Liver (tissue), 3 donors: ENCODE data around the gene BRAF.

Experiments
- EGR1 ChIP-seq, 2 donors: IDR thresholded peaks; 2 replicates each; pipeline ENCODE4 v1.6.1; 2016 to 2018; ENCODE audit warnings: antibody characterized with exemption in 2 of 2, low read depth in 2 of 2
- GABPA ChIP-seq, 2 donors: IDR thresholded peaks in 1 of 2; conservative IDR thresholded peaks in 1 of 2; 2 replicates each; pipeline ENCODE4 v1.6.1; 2016; ENCODE audit warnings: antibody characterized with exemption in 2 of 2, mild to moderate bottlenecking in 1 of 2, moderate library complexity in 1 of 2
- JUND ChIP-seq, 2 donors: IDR thresholded peaks; 2 replicates each; pipeline ENCODE4 v1.6.1; 2016; ENCODE audit warnings: antibody characterized with exemption in 2 of 2
- TAF1 ChIP-seq: conservative IDR thresholded peaks from 2 replicates; pipeline ENCODE4 v1.6.1; 2016; ENCODE audit warnings: antibody characterized with exemption, mild to moderate bottlenecking
- YY1 ChIP-seq: IDR thresholded peaks from 2 replicates; pipeline ENCODE4 v1.6.1; 2016; ENCODE audit warnings: antibody characterized with exemption, mild to moderate bottlenecking
- TF ChIP-seq, protein P1 (sequence below): fragments of 150-350 bp; IDR thresholded peaks from 2 replicates; pipeline ENCODE4 v1.5.1; 2017; ENCODE audit warnings: improper control_type of control experiment, low read depth, low read length; ENCODE audit not compliant: missing input control
- TF ChIP-seq, protein P2 (sequence below): IDR thresholded peaks from 2 replicates; pipeline ENCODE4 v1.6.1; 2016; ENCODE audit warnings: antibody characterized with exemption
- TF ChIP-seq, protein P3 (sequence below): IDR thresholded peaks from 2 replicates; pipeline ENCODE4 v1.6.1; 2016; ENCODE audit warnings: antibody characterized with exemption, mild to moderate bottlenecking
- TF ChIP-seq, protein P4 (sequence below): IDR thresholded peaks from 2 replicates; pipeline ENCODE4 v1.6.1; 2016; ENCODE audit warnings: antibody characterized with exemption
- TF ChIP-seq, protein P5 (sequence below): IDR thresholded peaks from 2 replicates; pipeline ENCODE4 v1.6.1; 2016; ENCODE audit warnings: antibody characterized with exemption
- donor health status: healthy.
- donor health status: healthy.

DNA sequence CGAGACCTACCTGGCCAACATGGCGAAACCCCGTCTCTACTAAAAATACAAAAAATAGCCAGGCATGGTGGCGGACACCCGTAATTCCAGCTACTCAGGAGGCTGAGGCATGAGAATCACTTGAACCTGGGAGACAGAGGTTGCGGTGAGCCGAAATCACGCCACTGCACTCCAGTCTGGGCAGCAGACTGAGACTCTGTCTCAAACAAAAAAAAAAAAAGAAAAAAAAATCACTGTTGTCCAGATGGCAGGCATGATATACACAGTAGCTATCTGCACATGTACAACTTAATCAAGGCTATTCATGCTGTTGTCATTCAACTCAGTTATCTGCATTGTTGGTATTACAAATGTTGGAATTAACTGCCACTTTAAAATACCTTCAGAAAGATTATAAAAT is 55.3 kb downstream of the BRAF start:
- TF ChIP-seq, protein P1, sequence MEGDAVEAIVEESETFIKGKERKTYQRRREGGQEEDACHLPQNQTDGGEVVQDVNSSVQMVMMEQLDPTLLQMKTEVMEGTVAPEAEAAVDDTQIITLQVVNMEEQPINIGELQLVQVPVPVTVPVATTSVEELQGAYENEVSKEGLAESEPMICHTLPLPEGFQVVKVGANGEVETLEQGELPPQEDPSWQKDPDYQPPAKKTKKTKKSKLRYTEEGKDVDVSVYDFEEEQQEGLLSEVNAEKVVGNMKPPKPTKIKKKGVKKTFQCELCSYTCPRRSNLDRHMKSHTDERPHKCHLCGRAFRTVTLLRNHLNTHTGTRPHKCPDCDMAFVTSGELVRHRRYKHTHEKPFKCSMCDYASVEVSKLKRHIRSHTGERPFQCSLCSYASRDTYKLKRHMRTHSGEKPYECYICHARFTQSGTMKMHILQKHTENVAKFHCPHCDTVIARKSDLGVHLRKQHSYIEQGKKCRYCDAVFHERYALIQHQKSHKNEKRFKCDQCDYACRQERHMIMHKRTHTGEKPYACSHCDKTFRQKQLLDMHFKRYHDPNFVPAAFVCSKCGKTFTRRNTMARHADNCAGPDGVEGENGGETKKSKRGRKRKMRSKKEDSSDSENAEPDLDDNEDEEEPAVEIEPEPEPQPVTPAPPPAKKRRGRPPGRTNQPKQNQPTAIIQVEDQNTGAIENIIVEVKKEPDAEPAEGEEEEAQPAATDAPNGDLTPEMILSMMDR = no peak
- no peak for TF ChIP-seq JUND (IDR thresholded peaks at IDR 0.05)
- TF ChIP-seq, protein P2, sequence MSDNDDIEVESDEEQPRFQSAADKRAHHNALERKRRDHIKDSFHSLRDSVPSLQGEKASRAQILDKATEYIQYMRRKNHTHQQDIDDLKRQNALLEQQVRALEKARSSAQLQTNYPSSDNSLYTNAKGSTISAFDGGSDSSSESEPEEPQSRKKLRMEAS = no peak
- no peak for TF ChIP-seq TAF1
- TF ChIP-seq, protein P3, sequence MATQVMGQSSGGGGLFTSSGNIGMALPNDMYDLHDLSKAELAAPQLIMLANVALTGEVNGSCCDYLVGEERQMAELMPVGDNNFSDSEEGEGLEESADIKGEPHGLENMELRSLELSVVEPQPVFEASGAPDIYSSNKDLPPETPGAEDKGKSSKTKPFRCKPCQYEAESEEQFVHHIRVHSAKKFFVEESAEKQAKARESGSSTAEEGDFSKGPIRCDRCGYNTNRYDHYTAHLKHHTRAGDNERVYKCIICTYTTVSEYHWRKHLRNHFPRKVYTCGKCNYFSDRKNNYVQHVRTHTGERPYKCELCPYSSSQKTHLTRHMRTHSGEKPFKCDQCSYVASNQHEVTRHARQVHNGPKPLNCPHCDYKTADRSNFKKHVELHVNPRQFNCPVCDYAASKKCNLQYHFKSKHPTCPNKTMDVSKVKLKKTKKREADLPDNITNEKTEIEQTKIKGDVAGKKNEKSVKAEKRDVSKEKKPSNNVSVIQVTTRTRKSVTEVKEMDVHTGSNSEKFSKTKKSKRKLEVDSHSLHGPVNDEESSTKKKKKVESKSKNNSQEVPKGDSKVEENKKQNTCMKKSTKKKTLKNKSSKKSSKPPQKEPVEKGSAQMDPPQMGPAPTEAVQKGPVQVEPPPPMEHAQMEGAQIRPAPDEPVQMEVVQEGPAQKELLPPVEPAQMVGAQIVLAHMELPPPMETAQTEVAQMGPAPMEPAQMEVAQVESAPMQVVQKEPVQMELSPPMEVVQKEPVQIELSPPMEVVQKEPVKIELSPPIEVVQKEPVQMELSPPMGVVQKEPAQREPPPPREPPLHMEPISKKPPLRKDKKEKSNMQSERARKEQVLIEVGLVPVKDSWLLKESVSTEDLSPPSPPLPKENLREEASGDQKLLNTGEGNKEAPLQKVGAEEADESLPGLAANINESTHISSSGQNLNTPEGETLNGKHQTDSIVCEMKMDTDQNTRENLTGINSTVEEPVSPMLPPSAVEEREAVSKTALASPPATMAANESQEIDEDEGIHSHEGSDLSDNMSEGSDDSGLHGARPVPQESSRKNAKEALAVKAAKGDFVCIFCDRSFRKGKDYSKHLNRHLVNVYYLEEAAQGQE = no peak
- TF ChIP-seq, protein P4, sequence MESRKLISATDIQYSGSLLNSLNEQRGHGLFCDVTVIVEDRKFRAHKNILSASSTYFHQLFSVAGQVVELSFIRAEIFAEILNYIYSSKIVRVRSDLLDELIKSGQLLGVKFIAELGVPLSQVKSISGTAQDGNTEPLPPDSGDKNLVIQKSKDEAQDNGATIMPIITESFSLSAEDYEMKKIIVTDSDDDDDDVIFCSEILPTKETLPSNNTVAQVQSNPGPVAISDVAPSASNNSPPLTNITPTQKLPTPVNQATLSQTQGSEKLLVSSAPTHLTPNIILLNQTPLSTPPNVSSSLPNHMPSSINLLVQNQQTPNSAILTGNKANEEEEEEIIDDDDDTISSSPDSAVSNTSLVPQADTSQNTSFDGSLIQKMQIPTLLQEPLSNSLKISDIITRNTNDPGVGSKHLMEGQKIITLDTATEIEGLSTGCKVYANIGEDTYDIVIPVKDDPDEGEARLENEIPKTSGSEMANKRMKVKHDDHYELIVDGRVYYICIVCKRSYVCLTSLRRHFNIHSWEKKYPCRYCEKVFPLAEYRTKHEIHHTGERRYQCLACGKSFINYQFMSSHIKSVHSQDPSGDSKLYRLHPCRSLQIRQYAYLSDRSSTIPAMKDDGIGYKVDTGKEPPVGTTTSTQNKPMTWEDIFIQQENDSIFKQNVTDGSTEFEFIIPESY = no peak
- TF ChIP-seq GABPA (IDR thresholded peaks at IDR 0.05 in 1 of 2, conservative IDR thresholded peaks at IDR 0.05 in 1 of 2) = no peak
- TF ChIP-seq, protein P5, sequence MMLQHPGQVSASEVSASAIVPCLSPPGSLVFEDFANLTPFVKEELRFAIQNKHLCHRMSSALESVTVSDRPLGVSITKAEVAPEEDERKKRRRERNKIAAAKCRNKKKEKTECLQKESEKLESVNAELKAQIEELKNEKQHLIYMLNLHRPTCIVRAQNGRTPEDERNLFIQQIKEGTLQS = no peak
- TF ChIP-seq EGR1 (IDR thresholded peaks at IDR 0.05; ENCODE audit: low read depth in 2 of 2) = no peak
- no peak for TF ChIP-seq YY1
